NOMO-1 treated with dmso at 0.1 percent for 144 hours (cell line): ENCODE data around the gene RIPK4.
A peak's percentile ranks its signal among the peaks of the same experiment; 100 is the strongest.

Experiments used
- DNase-seq: peaks from one replicate; lab custom pipeline; 2025; ENCODE audit not compliant: unreplicated experiment; lab: John Stamatoyannopoulos, UW

The RIPK4 gene

GRCh38 chr21:41755258-41755933 is 11.5 kb downstream of the RIPK4 start:
- DNase-seq: no peak

- DNase-seq: no peak
Measured at GRCh38 chr21:41754479-41754891, 12.4 kb downstream of the RIPK4 start.

GRCh38 chr21:41753006-41753898 is 13.6 kb downstream of the RIPK4 start:
- DNase-seq: no peak

- DNase-seq: peak; percentile 8
Measured at GRCh38 chr21:41752231-41752681, 14.6 kb downstream of the RIPK4 start.

GRCh38 chr21:41751611-41752011 is 15.2 kb downstream of the RIPK4 start:
- DNase-seq: peak; percentile 2

GRCh38 chr21:41750532-41751151 is 16.2 kb downstream of the RIPK4 start:
- no peak for DNase-seq

- no peak for DNase-seq
Measured at GRCh38 chr21:41750051-41750450, 16.8 kb downstream of the RIPK4 start.

- DNase-seq: no peak
Measured at GRCh38 chr21:41749286-41749685, 17.6 kb downstream of the RIPK4 start.

GRCh38 chr21:41747943-41748738 is 18.7 kb downstream of the RIPK4 start:
- no peak for DNase-seq

GRCh38 chr21:41746744-41747006 is 20.2 kb downstream of the RIPK4 start:
- no peak for DNase-seq

GRCh38 chr21:41745971-41746743 is 20.7 kb downstream of the RIPK4 start:
- no peak for DNase-seq

- no peak for DNase-seq
Measured at GRCh38 chr21:41745026-41745820, 21.6 kb downstream of the RIPK4 start.

GRCh38 chr21:41744028-41744930 is 22.6 kb downstream of the RIPK4 start:
- DNase-seq: no peak

- no peak for DNase-seq
Measured at GRCh38 chr21:41743321-41744027, 23.4 kb downstream of the RIPK4 start.

- no peak for DNase-seq
Measured at GRCh38 chr21:41742073-41742875, 24.6 kb downstream of the RIPK4 start.

GRCh38 chr21:41741253-41742072 is 25.4 kb downstream of the RIPK4 start:
- DNase-seq: no peak
